ENCODE data around the gene ENTR1. TPM values are rescaled to one million over a fixed set of nuclear protein-coding genes. Genes with fewer than 3 reads are reported as not detected.

ENTR1 gene
- total and polyA plus RNA-seq, 10 of the 15 experiments (the other 5 are each of a cell fraction or from before 2014, with no cell fraction given), result 8.2 to 96.4 (median 41.1) TPM

DNA sequence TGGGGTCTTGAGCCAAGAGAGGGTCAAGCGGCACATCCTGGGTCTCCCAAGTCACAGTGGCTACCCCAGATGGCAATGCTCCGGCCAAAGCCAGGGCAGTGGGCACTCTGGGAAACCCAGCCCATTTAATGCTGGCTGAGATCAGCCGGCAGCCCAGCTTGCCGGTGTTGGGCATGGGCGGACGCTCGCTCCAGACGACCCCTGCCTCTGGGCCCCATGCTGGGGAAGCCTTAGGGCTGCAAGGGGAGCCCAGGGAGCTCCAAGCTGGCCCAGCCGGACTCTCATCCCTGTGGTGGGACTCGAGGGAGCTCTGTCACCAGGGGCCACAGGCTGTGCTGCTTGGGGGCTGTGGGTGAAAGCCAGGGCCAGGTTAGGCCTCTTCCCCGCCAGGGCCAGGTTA, 31.0 kb downstream of the ENTR1 start:
- Histone ChIP-seq H2AFZ (ENCODE audit: control insufficient read depth, low read depth, low read length) (no peak overlapping the region), H3K9ac (ENCODE audit: control insufficient read depth, insufficient read depth, low read length) (no peak overlapping the region), H3K36me3 (ENCODE audit: control insufficient read depth in 2 of 2, insufficient read depth in 2 of 2, low read length in 1 of 2) (peaks cover 0 to 34% of the 10 kb centered on the region in 2 experiments; a peak in 3 of 4 replicates), H3K4me1 (ENCODE audit: control insufficient read depth, insufficient read depth, low read length) (no peaks in the 10 kb centered on the region), H3K9me3 (replicated peaks; ENCODE audit: control insufficient read depth, insufficient read depth, low read length) (no peaks in the 10 kb centered on the region), H3K79me2 (ENCODE audit: control insufficient read depth, insufficient read depth, low read length) (no peaks in the 10 kb centered on the region), H3K27me3 (replicated peaks in 1 of 2; ENCODE audit: control insufficient read depth in 2 of 2, insufficient read depth in 2 of 2, low read length in 1 of 2) (no peaks in the 10 kb centered on the region), H4K20me1 (ENCODE audit: control insufficient read depth, insufficient read depth) (no peaks in the 10 kb centered on the region), H3K4me2 (ENCODE audit: control insufficient read depth, insufficient read depth) (no peak overlapping the region), H3K27ac (ENCODE audit: control insufficient read depth, insufficient read depth) (no peak overlapping the region), H3K4me3 (no peak overlapping the region)
- no peak for FAIRE-seq
- BruUV-seq (replicated peaks), result no TSS peak
- in situ Hi-C loops (cut with MboI), result no loop called here
- intact Hi-C loops (cut with micrococcal nuclease; ENCODE audit: unreplicated experiment), result no loop called here
- ChIA-PET POLR2A (no interaction called here), SMC1A (ENCODE audit: uncharacterized antibody, unreplicated experiment) (no interaction called here), CTCF (no interaction called here), RAD21 (ENCODE audit: unreplicated experiment) (no interaction called here)
- DNase-seq (ENCODE audit: low read depth, low spot score), result no peak
- TF ChIP-seq DPF2 (IDR thresholded peaks at IDR 0.05), result no peak
- no peak for TF ChIP-seq EZH2 (IDR thresholded peaks at IDR 0.05; ENCODE audit: borderline replicate concordance, control insufficient read depth, low read depth, low read length)
- no peak for TF ChIP-seq FOXM1 (IDR thresholded peaks at IDR 0.05; ENCODE audit: low read depth, low read length)
- no peak for TF ChIP-seq HDAC2 (IDR thresholded peaks at IDR 0.05)
- TF ChIP-seq JUNB (IDR thresholded peaks at IDR 0.05), result no peak
- TF ChIP-seq KLF5 (IDR thresholded peaks at IDR 0.05; ENCODE audit: partially characterized antibody), result no peak
- TF ChIP-seq RELA (IDR thresholded peaks at IDR 0.05; ENCODE audit: borderline replicate concordance, partially characterized antibody), result no peak
- no peak for TF ChIP-seq SMARCA5 (IDR thresholded peaks at IDR 0.05)
- TF ChIP-seq MYB (IDR thresholded peaks at IDR 0.05; ENCODE audit: borderline replicate concordance, low read depth, low read length), result no peak
- TF ChIP-seq ETV6 (conservative IDR thresholded peaks at IDR 0.05 in 1 of 2, IDR thresholded peaks at IDR 0.05 in 1 of 2; ENCODE audit: borderline replicate concordance in 1 of 2, low read depth in 1 of 2), result no peak
- TF ChIP-seq CHD2 (IDR thresholded peaks at IDR 0.05; ENCODE audit: borderline replicate concordance, low read depth, low read length), result no peak
- TF ChIP-seq RFX5 (IDR thresholded peaks at IDR 0.05; ENCODE audit: low read depth, low read length), result no peak
- TF ChIP-seq RCOR1 (conservative IDR thresholded peaks at IDR 0.05; ENCODE audit: low read depth, low read length), result no peak
- ATAC-seq, result no peak
- WGBS (ENCODE audit: insufficient coverage, insufficient replicate concordance, low lambda C conversion rate, missing lambda C conversion rate), result 91% methylated on average over 11 of the region's 11 CpGs

Data from GM12878 (cell line).